ENCODE results near the gene EIPR1.
"Not testable (repeated sequence)": the region's sequence is repeated elsewhere in the genome, so short reads cannot be mapped to it uniquely, and the experiment has no call there.

Gene EIPR1

GRCh38 chr2:3183766-3184165 is 193.9 kb downstream of the EIPR1 start:
- POLR2A ChIA-PET, result no interaction called here
- no peak for DNase-seq (ENCODE audit: extremely low spot score)
- CTCF ChIA-PET, result no interaction called here
- TF ChIP-seq CTCF (IDR thresholded peaks at IDR 0.05; ENCODE audit: control extremely low read depth, extremely low read depth, low read depth, missing control alignments), result no peak

- ChIA-PET CTCF (no interaction called here), POLR2A (no interaction called here)
- DNase-seq (ENCODE audit: extremely low spot score), result no peak
- no peak for TF ChIP-seq CTCF (IDR thresholded peaks at IDR 0.05; ENCODE audit: control extremely low read depth, extremely low read depth, low read depth, missing control alignments)
Measured at GRCh38 chr2:3182848-3183247, 194.8 kb downstream of the EIPR1 start.

- TF ChIP-seq CTCF (IDR thresholded peaks at IDR 0.05; ENCODE audit: control extremely low read depth, extremely low read depth, low read depth, missing control alignments), result no peak
- CTCF ChIA-PET, result no interaction called here
- POLR2A ChIA-PET, result no interaction called here
- no peak for DNase-seq (ENCODE audit: extremely low spot score)
Measured at GRCh38 chr2:3181416-3182010, 196.1 kb downstream of the EIPR1 start.

GRCh38 chr2:3180909-3181221 is 196.8 kb downstream of the EIPR1 start:
- POLR2A ChIA-PET; CTCF ChIA-PET; DNase-seq (ENCODE audit: extremely low spot score): not testable (repeated sequence)

- ChIA-PET POLR2A (no interaction called here), CTCF (interaction anchor here (1.7 to 3.4 kb wide), 2 partner anchors 11 to 126 kb away, joined by 4 to 12 read pairs; no protein-coding TSS in a partner anchor)
- no peak for TF ChIP-seq CTCF (IDR thresholded peaks at IDR 0.05; ENCODE audit: control extremely low read depth, extremely low read depth, low read depth, missing control alignments)
- DNase-seq (ENCODE audit: extremely low spot score), result no peak
Measured at GRCh38 chr2:3180082-3180908, 197.3 kb downstream of the EIPR1 start.

GRCh38 chr2:3179626-3180025 is 198.0 kb downstream of the EIPR1 start:
- ChIA-PET POLR2A (no interaction called here), CTCF (interaction anchor here (1.7 to 3.4 kb wide), 2 partner anchors 10 to 127 kb away, joined by 4 to 12 read pairs; no protein-coding TSS in a partner anchor)
- TF ChIP-seq CTCF (IDR thresholded peaks at IDR 0.05; ENCODE audit: control extremely low read depth, extremely low read depth, low read depth, missing control alignments), result no peak
- DNase-seq (ENCODE audit: extremely low spot score), result no peak

- ChIA-PET POLR2A (no interaction called here), CTCF (interaction anchor here (1.7 to 3.4 kb wide), 2 partner anchors 10 to 127 kb away, joined by 4 to 12 read pairs; no protein-coding TSS in a partner anchor)
Measured at GRCh38 chr2:3179208-3179607, 198.4 kb downstream of the EIPR1 start.

More at GRCh38 chr2:3179208-3179607, 198.4 kb downstream of the EIPR1 start:
- TF ChIP-seq CTCF (IDR thresholded peaks at IDR 0.05; ENCODE audit: control extremely low read depth, extremely low read depth, low read depth, missing control alignments), result peak; percentile 15
- DNase-seq (ENCODE audit: extremely low spot score), result no peak
